HG02870 (cell line): ENCODE measurements around the gene LONRF2.
A peak's percentile ranks its signal among the peaks of the same experiment; 100 is the strongest.
"Not testable (repeated sequence)": the region's sequence is repeated elsewhere in the genome, so short reads cannot be mapped to it uniquely, and the experiment has no call there.

Source experiments
- ATAC-seq: cut with Tn5 transposase; IDR thresholded peaks from one replicate; pipeline ENCODE4 v1.9.1; 2021; ENCODE audit warnings: mild to moderate bottlenecking, moderate library complexity; ENCODE audit not compliant: unreplicated experiment

LONRF2 gene

GRCh38 chr2:100256416-100256815, 65.9 kb downstream of the LONRF2 start:
- ATAC-seq = no peak

- ATAC-seq = no peak
These were observed 67.6 kb downstream of the LONRF2 start for GRCh38 chr2:100254646-100255210.

GRCh38 chr2:100253786-100254185, 68.5 kb downstream of the LONRF2 start:
- no peak for ATAC-seq

GRCh38 chr2:100252811-100253698, 69.2 kb downstream of the LONRF2 start:
- no peak for ATAC-seq

- ATAC-seq = no peak
These were observed 71.7 kb downstream of the LONRF2 start for GRCh38 chr2:100250645-100251044.

GRCh38 chr2:100248971-100249370, 73.3 kb downstream of the LONRF2 start:
- ATAC-seq = no peak

- ATAC-seq = not testable (repeated sequence)
These were observed 73.7 kb downstream of the LONRF2 start for GRCh38 chr2:100248556-100248955.

- peak; percentile 9 for ATAC-seq
These were observed 74.3 kb downstream of the LONRF2 start for GRCh38 chr2:100248044-100248330.

GRCh38 chr2:100247256-100248043, 74.9 kb downstream of the LONRF2 start:
- peak; percentile 68 for ATAC-seq

- no peak for ATAC-seq
These were observed 75.8 kb downstream of the LONRF2 start for GRCh38 chr2:100246163-100247145.

GRCh38 chr2:100245681-100246080, 76.6 kb downstream of the LONRF2 start:
- ATAC-seq = no peak

- no peak for ATAC-seq
These were observed 77.3 kb downstream of the LONRF2 start for GRCh38 chr2:100244881-100245605.

GRCh38 chr2:100243631-100244030, 78.7 kb downstream of the LONRF2 start:
- ATAC-seq = no peak

GRCh38 chr2:100242891-100243619, 79.2 kb downstream of the LONRF2 start:
- ATAC-seq = no peak

- ATAC-seq = no peak
These were observed 79.8 kb downstream of the LONRF2 start for GRCh38 chr2:100242476-100242875.

GRCh38 chr2:100241236-100241635, 81.1 kb downstream of the LONRF2 start:
- ATAC-seq = no peak

- no peak for ATAC-seq
These were observed 81.9 kb downstream of the LONRF2 start for GRCh38 chr2:100240386-100240785.

- ATAC-seq = no peak
These were observed 82.7 kb downstream of the LONRF2 start for GRCh38 chr2:100239486-100240210.

- ATAC-seq = no peak
These were observed 83.8 kb downstream of the LONRF2 start for GRCh38 chr2:100238471-100238870.
